H9 (cell line): Measurements from ENCODE around the gene FEV. TPM values are rescaled to one million over a fixed set of nuclear protein-coding genes. Genes with fewer than 3 reads are reported as not detected.

ENCODE experiments used
- DNase-seq: peaks from one replicate; pipeline ENCODE4 v3.0.0-alpha.2; 2017
- H2AFZ ChIP-seq: one replicate; pipeline ENCODE4 v1.6.1; 2013; ENCODE audit warnings: mild to moderate bottlenecking, low read length, control low read depth, moderate library complexity
- H2AK5ac ChIP-seq: 2 replicates; pipeline ENCODE4 v1.6.1; 2013; ENCODE audit warnings: low read length, control low read depth, mixed read lengths; ENCODE audit not compliant: insufficient read length
- H2BK120ac ChIP-seq: one replicate; pipeline ENCODE4 v1.6.1; 2013; ENCODE audit warnings: low read depth, mild to moderate bottlenecking, low read length, control low read depth, inconsistent platforms; ENCODE audit not compliant: poor library complexity, severe bottlenecking
- H2BK12ac ChIP-seq: 2 replicates; pipeline ENCODE4 v1.6.1; 2013; ENCODE audit warnings: low read length, control low read depth, mixed read lengths, low read depth; ENCODE audit not compliant: insufficient read length
- H2BK15ac ChIP-seq: 2 replicates; pipeline ENCODE4 v1.6.1; 2013; ENCODE audit warnings: low read depth, low read length, control low read depth
- H2BK20ac ChIP-seq: one replicate; pipeline ENCODE4 v1.6.1; 2013; ENCODE audit warnings: low read depth, mild to moderate bottlenecking, low read length, control low read depth, inconsistent platforms; ENCODE audit not compliant: poor library complexity, severe bottlenecking
- H2BK5ac ChIP-seq: 2 replicates; pipeline ENCODE4 v1.6.1; 2013; ENCODE audit warnings: low read length, control low read depth, mixed read lengths; ENCODE audit not compliant: insufficient read length
- H3K14ac ChIP-seq: 2 replicates; pipeline ENCODE4 v1.6.1; 2013; ENCODE audit warnings: low read length, control low read depth; ENCODE audit not compliant: insufficient read depth
- H3K18ac ChIP-seq: 2 replicates; pipeline ENCODE4 v1.6.1; 2013; ENCODE audit warnings: low read depth, mild to moderate bottlenecking, mixed read lengths, low read length, control low read depth; ENCODE audit not compliant: insufficient read length
- H3K23ac ChIP-seq: 2 replicates; pipeline ENCODE4 v1.6.1; 2013; ENCODE audit warnings: low read length, control low read depth, mixed read lengths, low read depth; ENCODE audit not compliant: insufficient read length
- H3K23me2 ChIP-seq: 2 replicates; pipeline ENCODE4 v1.6.1; 2013; ENCODE audit warnings: low read depth, mild to moderate bottlenecking, mixed read lengths, low read length, control low read depth; ENCODE audit not compliant: insufficient read length, poor library complexity, severe bottlenecking
- H3K27ac ChIP-seq: 2 replicates; pipeline ENCODE4 v1.5.1; 2013; ENCODE audit warnings: low read length, control low read depth, mixed read lengths, low read depth; ENCODE audit not compliant: insufficient read length
- H3K27me3 ChIP-seq: 2 replicates; pipeline ENCODE4 v1.6.1; 2013; ENCODE audit warnings: low read length, control low read depth, inconsistent platforms; ENCODE audit not compliant: insufficient read depth
- H3K4ac ChIP-seq: 2 replicates; pipeline ENCODE4 v1.6.1; 2013; ENCODE audit warnings: low read depth, mild to moderate bottlenecking, control low read depth, inconsistent platforms, low read length, moderate library complexity
- H3K4me1 ChIP-seq: 2 replicates; pipeline ENCODE4 v1.6.1; 2013; ENCODE audit warnings: low read length, control low read depth, inconsistent platforms; ENCODE audit not compliant: insufficient read depth
- H3K4me2 ChIP-seq: 2 replicates; pipeline ENCODE4 v1.6.1; 2013; ENCODE audit warnings: low read length, control low read depth, mixed read lengths; ENCODE audit not compliant: insufficient read length, insufficient read depth
- H3K56ac ChIP-seq: 2 replicates; pipeline ENCODE4 v1.6.1; 2013; ENCODE audit warnings: low read depth, mild to moderate bottlenecking, mixed read lengths, low read length, control low read depth; ENCODE audit not compliant: insufficient read length
- H3K79me1 ChIP-seq: 2 replicates; pipeline ENCODE4 v1.6.1; 2013; ENCODE audit warnings: low read depth, mild to moderate bottlenecking, moderate library complexity, low read length, control low read depth, inconsistent platforms; ENCODE audit not compliant: insufficient read depth, poor library complexity, severe bottlenecking
- H3K79me2 ChIP-seq: 2 replicates; pipeline ENCODE4 v1.6.1; 2013; ENCODE audit warnings: low read length, control low read depth, inconsistent platforms; ENCODE audit not compliant: insufficient read depth
- H3K9ac ChIP-seq: 2 replicates; pipeline ENCODE4 v1.6.1; 2013; ENCODE audit warnings: low read length, control low read depth, mixed read lengths; ENCODE audit not compliant: insufficient read length; ENCODE audit errors: extremely low read depth
- H3K9me3 ChIP-seq: one replicate; pipeline ENCODE4 v1.6.1; 2013; ENCODE audit warnings: low read depth, low read length, inconsistent platforms; ENCODE audit not compliant: control insufficient read depth
- H3T11ph ChIP-seq: one replicate; pipeline ENCODE4 v1.6.1; 2013; ENCODE audit warnings: mild to moderate bottlenecking, low read length, control low read depth, inconsistent platforms
- H4K20me1 ChIP-seq: one replicate; pipeline ENCODE4 v1.6.1; 2013; ENCODE audit not compliant: control insufficient read depth, insufficient read length, insufficient read depth
- H4K5ac ChIP-seq: 2 replicates; pipeline ENCODE4 v1.6.1; 2013; ENCODE audit warnings: low read depth, mild to moderate bottlenecking, mixed read lengths, low read length, control low read depth; ENCODE audit not compliant: insufficient read length
- H4K8ac ChIP-seq: replicated peaks from 2 replicates; pipeline ENCODE4 v1.6.1; 2013; ENCODE audit warnings: low read length, control low read depth, mixed read lengths, low read depth; ENCODE audit not compliant: insufficient read length
- H4K91ac ChIP-seq: 2 replicates; pipeline ENCODE4 v1.6.1; 2013; ENCODE audit warnings: low read depth, mild to moderate bottlenecking, moderate library complexity, mixed read lengths, low read length, control low read depth; ENCODE audit not compliant: insufficient read length
- H3K27ac Mint-ChIP-seq, 3 experiments: 2 replicates in 2 of 3; 3 replicates in 1 of 3; pipeline ENCODE4 v1.8.0; 2020 to 2021; ENCODE audit warnings: mixed read lengths in 3 of 3, mild to moderate bottlenecking in 1 of 3, moderate library complexity in 1 of 3
- H3K27me3 Mint-ChIP-seq: 2 replicates; pipeline ENCODE4 v1.8.0; 2021; ENCODE audit warnings: low read depth, mild to moderate bottlenecking, moderate library complexity, mixed read lengths
- H3K36me3 Mint-ChIP-seq, 3 experiments: 2 replicates in 2 of 3; 3 replicates in 1 of 3; pipeline ENCODE4 v1.8.0; 2020 to 2021; ENCODE audit warnings: low read depth in 3 of 3, mixed read lengths in 3 of 3; ENCODE audit not compliant: insufficient read depth in 1 of 3
- H3K4me1 Mint-ChIP-seq, 2 experiments: 2 replicates each; pipeline ENCODE4 v1.8.0; 2020; ENCODE audit warnings: mixed read lengths in 2 of 2
- H3K4me3 Mint-ChIP-seq, 2 experiments: 2 replicates in 1 of 2; 3 replicates in 1 of 2; pipeline ENCODE4 v1.8.0; 2020 to 2021; ENCODE audit warnings: mild to moderate bottlenecking in 2 of 2, mixed read lengths in 2 of 2, moderate library complexity in 1 of 2
- H3K9me3 Mint-ChIP-seq, 2 experiments: 2 replicates in 1 of 2; 3 replicates in 1 of 2; pipeline ENCODE4 v1.8.0; 2020; ENCODE audit warnings: mild to moderate bottlenecking in 2 of 2, mixed read lengths in 2 of 2, moderate library complexity in 1 of 2
- CTCF ChIP-seq: fragments of 200-600 bp; sonication (generic); conservative IDR thresholded peaks from 3 replicates; pipeline ENCODE4 v1.8.0; 2021; ENCODE audit warnings: antibody characterized with exemption, mild to moderate bottlenecking
- WGBS: extraction: QIAGEN DNeasy Blood & Tissue Kit; methylation state at CpG from one replicate; pipeline ENCODE4 v1.1.7; 2013; ENCODE audit warnings: missing lambda C conversion rate, low lambda C conversion rate, mixed read lengths; ENCODE audit not compliant: insufficient read length; ENCODE audit errors: extremely low coverage; 5-methylcytosine and 5-hydroxymethylcytosine counted together
- total RNA-seq: library from RNA; stranded (reverse); gene quantifications from 2 replicates; pipeline ENCODE4 v1.2.1, GENCODE V29; 2021

Gene FEV
- total RNA-seq, 1 experiment from 2014 or later = not detected

DNA sequence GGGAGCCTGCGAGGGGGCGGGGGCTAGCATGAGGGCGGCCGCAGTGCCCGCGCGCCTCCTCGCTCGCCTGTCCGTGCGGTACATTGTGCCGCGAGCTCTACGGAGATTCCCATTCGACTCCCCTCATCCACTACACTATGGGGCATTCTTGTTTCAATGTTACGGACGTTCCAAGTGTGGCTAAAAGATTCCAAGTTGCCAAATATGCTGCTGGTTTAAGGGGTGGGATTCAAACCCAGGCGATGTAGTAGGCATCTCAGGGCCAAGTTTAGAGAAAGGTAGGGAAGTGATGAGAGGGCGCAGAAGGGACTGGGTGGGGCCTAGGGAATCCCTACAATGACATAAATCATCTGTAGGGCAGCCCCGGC, 18.3 kb upstream of the FEV start:
- Mint-ChIP-seq H3K27me3 (peaks cover 99% of the 10 kb centered on the region), H3K9me3 (no peaks in the 10 kb centered on the region), H3K4me1 (peaks cover 26 to 31% of the 10 kb centered on the region in 2 experiments), H3K4me3 (peak overlapping the region; percentile 30 to 74; a peak in 4 of 5 replicates), H3K36me3 (no peaks in the 10 kb centered on the region; a peak in 1 of 7 replicates), H3K27ac (no peak overlapping the region)
- Histone ChIP-seq H3K23ac (no peak overlapping the region), H3K14ac (no peak overlapping the region), H4K91ac (no peak overlapping the region), H2BK120ac (no peak overlapping the region), H2BK20ac (no peak overlapping the region), H3K9me3 (no peaks in the 10 kb centered on the region), H3K4ac (no peak overlapping the region), H4K8ac (no peak overlapping the region), H3K79me2 (no peaks in the 10 kb centered on the region), H3T11ph (no peak overlapping the region), H3K27me3 (peaks cover 58% of the 10 kb centered on the region), H3K23me2 (peaks cover 10% of the 10 kb centered on the region), H3K56ac (no peak overlapping the region), H3K9ac (no peak overlapping the region), H2BK12ac (no peak overlapping the region), H2AK5ac (no peak overlapping the region), H2BK5ac (no peak overlapping the region), H2BK15ac (no peak overlapping the region), H4K5ac (no peak overlapping the region), H3K4me1 (peaks cover 9% of the 10 kb centered on the region; the same call in 1 of the 2 replicates), H4K20me1 (no peaks in the 10 kb centered on the region), H2AFZ (no peak overlapping the region), H3K4me2 (peak overlapping the region; percentile 36), H3K18ac (no peak overlapping the region), H3K79me1 (no peaks in the 10 kb centered on the region), H3K27ac (no peak overlapping the region)
- DNase-seq = no peak
- no CpG with 5 or more reads among the region's 20 CpGs for WGBS
- TF ChIP-seq CTCF = no peak
